HepG2 (cell line): Measurements from ENCODE around the gene TRAK1.

Experiments
- FOXM1 ChIP-seq: sonication (generic); formaldehyde crosslinking; IDR thresholded peaks from 2 replicates; pipeline ENCODE4 v1.5.0; 2020; ENCODE audit warnings: missing genetic modification reagents
- HMGXB3 ChIP-seq: sonication (generic); formaldehyde crosslinking; IDR thresholded peaks from 2 replicates; pipeline ENCODE4 v1.4.0; 2020; ENCODE audit warnings: missing genetic modification reagents, borderline replicate concordance
- HNF1A ChIP-seq, 2 experiments: sonication (generic) in 1 of 2; formaldehyde crosslinking in 1 of 2; IDR thresholded peaks; 2 replicates each; pipeline versions ENCODE4 v1.4.0 to v1.6.1; 2016 to 2020; ENCODE audit warnings: borderline replicate concordance in 1 of 2, low read depth in 1 of 2, mild to moderate bottlenecking in 1 of 2, missing genetic modification reagents in 1 of 2
- KDM5A ChIP-seq: fragments of 200-600 bp; sonication (generic); IDR thresholded peaks from 2 replicates; pipeline ENCODE4 v1.7.0; 2018; ENCODE audit warnings: antibody characterized with exemption, mild to moderate bottlenecking, low read length, borderline replicate concordance
- MBNL3 ChIP-seq: fragments of 250-450 bp; sonication (Bioruptor Pico); conservative IDR thresholded peaks from 2 replicates; pipeline ENCODE4 v1.8.0; 2022; ENCODE audit warnings: mild to moderate bottlenecking, inconsistent platforms
- MXI1 ChIP-seq: IDR thresholded peaks from 3 replicates; pipeline ENCODE4 v1.6.1; 2012; ENCODE audit warnings: low read depth, low read length, inconsistent platforms, borderline replicate concordance
- PTBP1 ChIP-seq: fragments of 200-400 bp; formaldehyde crosslinking; IDR thresholded peaks from 2 replicates; pipeline ENCODE4 v1.6.1; 2018; ENCODE audit warnings: low read length, low read depth; ENCODE audit not compliant: poor library complexity, severe bottlenecking
- SMARCE1 ChIP-seq: fragments of 450-650 bp; IDR thresholded peaks from 2 replicates; pipeline ENCODE4 v1.6.1; 2017; ENCODE audit warnings: borderline replicate concordance
- USF2 ChIP-seq, 2 experiments: sonication (generic) in 1 of 2; formaldehyde crosslinking in 1 of 2; IDR thresholded peaks; 2 replicates each; pipeline versions ENCODE4 v1.5.1 to v1.6.1; 2011 to 2020; ENCODE audit warnings: borderline replicate concordance in 1 of 2, low read depth in 1 of 2, low read length in 1 of 2, mild to moderate bottlenecking in 1 of 2, missing genetic modification reagents in 1 of 2, moderate library complexity in 1 of 2
- ZNF281 ChIP-seq: sonication (generic); formaldehyde crosslinking; IDR thresholded peaks from 2 replicates; pipeline ENCODE4 v1.4.0; 2020; ENCODE audit warnings: missing genetic modification reagents, borderline replicate concordance
- ZNF800 ChIP-seq: sonication (generic); formaldehyde crosslinking; IDR thresholded peaks from 2 replicates; pipeline ENCODE4 v1.4.0; 2020; ENCODE audit warnings: missing genetic modification reagents

- no peak for TF ChIP-seq PTBP1
- no peak for TF ChIP-seq MBNL3 (CRISPR knock-in tag)
- TF ChIP-seq SMARCE1, result no peak
- TF ChIP-seq ZNF800 (CRISPR knock-in tag), result no peak
- TF ChIP-seq USF2 (IDR thresholded peaks at IDR 0.05; ENCODE audit: low read depth, low read length), result no peak
- TF ChIP-seq USF2 (CRISPR knock-in tag; IDR thresholded peaks at IDR 0.05; ENCODE audit: borderline replicate concordance), result no peak
- no peak for TF ChIP-seq MXI1
- TF ChIP-seq ZNF281 (CRISPR knock-in tag), result no peak
- TF ChIP-seq HNF1A (IDR thresholded peaks at IDR 0.05; ENCODE audit: low read depth), result no peak
- TF ChIP-seq HNF1A (CRISPR knock-in tag; IDR thresholded peaks at IDR 0.05; ENCODE audit: borderline replicate concordance), result no peak
- TF ChIP-seq HMGXB3, result no peak
- 0 out of 2 replicates have a peak, but pooled peaks have one; percentile 59 for TF ChIP-seq KDM5A
- no peak for TF ChIP-seq FOXM1 (CRISPR knock-in tag)
These were observed 38.8 kb downstream of the TRAK1 start for GRCh38 chr3:42130007-42130328.
